Right ventricle myocardium inferior (tissue), 1 donor: ENCODE data around the gene PLD1. TPM values are rescaled to one million over a fixed set of nuclear protein-coding genes. Genes with fewer than 3 reads are reported as not detected.
"Not testable (repeated sequence)": the region's sequence is repeated elsewhere in the genome, so short reads cannot be mapped to it uniquely, and the experiment has no call there.

Experiments
- ATAC-seq: fragments of 200-7000 bp; cut with Tn5 transposase; one replicate; pipeline ENCODE4 v1.9.1; 2020; ENCODE audit warnings: mild to moderate bottlenecking, moderate library complexity
- DNase-seq: peaks from one replicate; pipeline ENCODE4 v3.0.0; 2021; ENCODE audit errors: missing footprints
- intact Hi-C: fragments of 100-400 bp; cut with DNase I; formaldehyde crosslinking; loops from one replicate; pipeline ENCODE4 v1.11.0; 2022
- total RNA-seq: library from RNA; stranded (reverse); fragmentation: NEBNext Ultra II Directional; extraction: Animal tissue kit (Norgen Biotek cat#: 25700); gene quantifications from one replicate; pipeline ENCODE4 v1.2.1, GENCODE V29; 2021
- donor health status: DM: no; HTN: yes; CAD: no; lungs with severe emphysema.

The PLD1 gene
- total RNA-seq, 1 donor from 2014 or later, result 78.0 TPM

GRCh38 chr3:171626799-171627198 is 183.5 kb downstream of the PLD1 start:
- DNase-seq, intact Hi-C loops, ATAC-seq: not testable (repeated sequence)

- no peak for ATAC-seq
- intact Hi-C loops, result no loop called here
These were observed 188.2 kb downstream of the PLD1 start for GRCh38 chr3:171622126-171622525.

GRCh38 chr3:171620825-171621434 is 189.4 kb downstream of the PLD1 start:
- intact Hi-C loops, result no loop called here
- DNase-seq (no peak), ATAC-seq (no peak)

More at GRCh38 chr3:171622126-171622525, 188.2 kb downstream of the PLD1 start:
- DNase-seq, result no peak

- intact Hi-C loops, result no loop called here
- DNase-seq (no peak), ATAC-seq (no peak)
These were observed 193.5 kb downstream of the PLD1 start for GRCh38 chr3:171616798-171617197.

- intact Hi-C loops, result no loop called here
- peak; percentile 54 for ATAC-seq
- no peak for DNase-seq
These were observed 194.6 kb downstream of the PLD1 start for GRCh38 chr3:171615686-171616085.

- no peak for ATAC-seq
- intact Hi-C loops, result no loop called here
- DNase-seq, result no peak
These were observed 195.0 kb downstream of the PLD1 start for GRCh38 chr3:171615281-171615680.

GRCh38 chr3:171614318-171614921 is 195.9 kb downstream of the PLD1 start:
- no peak for ATAC-seq
- no peak for DNase-seq
- intact Hi-C loops, result no loop called here

GRCh38 chr3:171607452-171607851 is 202.8 kb downstream of the PLD1 start:
- ATAC-seq, result no peak
- intact Hi-C loops, result no loop called here

GRCh38 chr3:171606151-171606751 is 204.0 kb downstream of the PLD1 start:
- no peak for DNase-seq
- intact Hi-C loops, result no loop called here
- ATAC-seq, result peak; percentile 16

More at GRCh38 chr3:171607452-171607851, 202.8 kb downstream of the PLD1 start:
- no peak for DNase-seq

- DNase-seq (no peak), ATAC-seq (peak; percentile 51)
- intact Hi-C loops, result no loop called here
These were observed 205.9 kb downstream of the PLD1 start for GRCh38 chr3:171604370-171604769.

- no peak for DNase-seq
- intact Hi-C loops, result no loop called here
- ATAC-seq, result no peak
These were observed 208.2 kb downstream of the PLD1 start for GRCh38 chr3:171602072-171602471.

- DNase-seq, result no peak
- ATAC-seq, result no peak
- intact Hi-C loops, result no loop called here
These were observed 210.3 kb downstream of the PLD1 start for GRCh38 chr3:171600030-171600429.

- ATAC-seq (no peak), DNase-seq (no peak)
- intact Hi-C loops, result no loop called here
These were observed 211.3 kb downstream of the PLD1 start for GRCh38 chr3:171598990-171599389.

- intact Hi-C loops, result no loop called here
- DNase-seq (no peak), ATAC-seq (no peak)
These were observed 217.5 kb downstream of the PLD1 start for GRCh38 chr3:171592786-171593185.

GRCh38 chr3:171591070-171591469 is 219.2 kb downstream of the PLD1 start:
- intact Hi-C loops, result no loop called here
- DNase-seq (no peak), ATAC-seq (no peak)

- intact Hi-C loops, result no loop called here
- DNase-seq (no peak), ATAC-seq (no peak)
These were observed 224.0 kb downstream of the PLD1 start for GRCh38 chr3:171586274-171586673.

GRCh38 chr3:171585039-171585438 is 225.2 kb downstream of the PLD1 start:
- intact Hi-C loops, result no loop called here
- no peak for ATAC-seq

GRCh38 chr3:171584100-171584499 is 226.2 kb downstream of the PLD1 start:
- ATAC-seq, result no peak
- intact Hi-C loops, result no loop called here
- DNase-seq, result no peak

More at GRCh38 chr3:171585039-171585438, 225.2 kb downstream of the PLD1 start:
- DNase-seq, result no peak

- intact Hi-C loops, result no loop called here
- no peak for DNase-seq
- ATAC-seq, result no peak
These were observed 235.6 kb downstream of the PLD1 start for GRCh38 chr3:171574556-171575240.
